Activated T-helper 1 cell treated with Interleukin-2 at 50 U/mL for 16 hours (primary cell): ENCODE results near the gene GYS1.
A peak's percentile ranks its signal among the peaks of the same experiment; 100 is the strongest.
"Not testable (repeated sequence)": the region's sequence is repeated elsewhere in the genome, so short reads cannot be mapped to it uniquely, and the experiment has no call there.

Experiments
- DNase-seq: peaks from one replicate; pipeline ENCODE4 v3.0.0-alpha.2; 2020; ENCODE audit warnings: low read depth

The GYS1 gene

DNA sequence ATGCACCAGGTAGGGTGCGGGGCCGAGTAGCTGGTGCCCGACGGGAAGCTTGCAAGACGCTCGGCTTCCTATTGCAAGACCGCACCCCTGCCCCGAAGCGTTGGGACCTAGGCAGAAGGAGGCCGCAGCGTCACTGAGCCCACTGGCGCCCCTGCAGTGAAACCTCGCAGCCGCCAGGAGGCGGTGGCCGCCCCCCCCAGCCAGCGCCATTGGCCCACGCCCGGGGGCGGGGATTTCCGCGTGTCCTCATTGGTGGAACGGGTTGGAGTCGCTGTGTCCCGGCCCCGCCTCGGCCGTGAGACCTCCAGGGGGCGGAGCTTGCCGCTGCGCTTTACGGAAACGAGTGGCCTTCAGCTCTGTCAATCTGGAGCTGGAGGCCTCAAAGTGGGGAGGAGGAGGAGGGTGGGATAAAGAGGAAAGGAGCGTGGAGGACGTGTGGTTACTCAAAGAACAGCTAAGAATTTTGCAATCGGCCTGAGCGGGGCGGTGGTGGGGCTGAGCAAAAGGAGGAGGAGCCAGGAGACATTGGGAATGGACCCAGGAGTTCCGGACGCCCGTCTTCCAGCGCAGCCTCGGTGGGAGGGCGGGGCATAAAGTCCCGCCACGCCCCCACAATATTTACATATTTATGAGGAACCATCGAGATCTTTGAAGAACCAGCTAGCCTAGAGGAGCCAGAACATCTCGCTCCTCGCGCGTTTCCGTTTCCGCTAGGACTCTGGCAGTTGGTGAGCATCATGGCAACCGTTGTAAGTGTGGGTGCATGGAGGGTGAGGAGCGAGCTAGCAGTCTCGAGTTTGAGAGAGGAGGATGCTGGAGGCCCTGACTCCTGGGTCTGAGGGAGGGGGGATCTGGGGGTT lies at the start of gene GYS1, which contains the start of gene RUVBL2:
Gene GYS1, minus strand, starts transcription at position 135 of the 860 bp plus-strand sequence. CDS start 197 bp downstream, outside the sequence.
Gene RUVBL2, plus strand, starts transcription at position 713 of the 860 bp plus-strand sequence. Its CDS starts 25 bp downstream, at position 738.
- peak; percentile 99 for DNase-seq

GRCh38 chr19:49042666-49043065 lies 49.6 kb upstream of the GYS1 start:
- not testable (repeated sequence) for DNase-seq

- no peak for DNase-seq
These were observed 49.1 kb upstream of the GYS1 start for GRCh38 chr19:49042177-49042576.

DNA sequence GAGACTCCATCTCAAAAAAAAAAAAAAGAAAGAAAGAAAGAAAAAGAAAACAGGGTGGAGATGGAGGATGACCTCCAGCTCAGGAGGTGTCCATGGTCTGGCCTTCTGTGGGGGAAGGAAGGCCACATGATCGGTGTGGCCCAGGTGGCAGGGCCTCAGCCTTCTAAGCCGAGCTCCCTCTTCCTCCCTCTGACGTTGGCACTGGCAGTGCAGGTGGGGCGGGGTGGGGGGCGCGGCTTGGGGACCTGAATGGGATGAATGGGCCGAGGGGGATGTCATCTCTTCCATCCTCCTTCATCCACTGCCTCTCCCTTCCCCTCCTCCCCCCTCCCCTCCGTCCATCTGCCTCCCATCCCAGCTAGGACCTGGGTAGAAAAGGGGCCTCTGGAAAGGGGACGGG lies 46.6 kb upstream of the GYS1 start:
- not testable (repeated sequence) for DNase-seq

DNA sequence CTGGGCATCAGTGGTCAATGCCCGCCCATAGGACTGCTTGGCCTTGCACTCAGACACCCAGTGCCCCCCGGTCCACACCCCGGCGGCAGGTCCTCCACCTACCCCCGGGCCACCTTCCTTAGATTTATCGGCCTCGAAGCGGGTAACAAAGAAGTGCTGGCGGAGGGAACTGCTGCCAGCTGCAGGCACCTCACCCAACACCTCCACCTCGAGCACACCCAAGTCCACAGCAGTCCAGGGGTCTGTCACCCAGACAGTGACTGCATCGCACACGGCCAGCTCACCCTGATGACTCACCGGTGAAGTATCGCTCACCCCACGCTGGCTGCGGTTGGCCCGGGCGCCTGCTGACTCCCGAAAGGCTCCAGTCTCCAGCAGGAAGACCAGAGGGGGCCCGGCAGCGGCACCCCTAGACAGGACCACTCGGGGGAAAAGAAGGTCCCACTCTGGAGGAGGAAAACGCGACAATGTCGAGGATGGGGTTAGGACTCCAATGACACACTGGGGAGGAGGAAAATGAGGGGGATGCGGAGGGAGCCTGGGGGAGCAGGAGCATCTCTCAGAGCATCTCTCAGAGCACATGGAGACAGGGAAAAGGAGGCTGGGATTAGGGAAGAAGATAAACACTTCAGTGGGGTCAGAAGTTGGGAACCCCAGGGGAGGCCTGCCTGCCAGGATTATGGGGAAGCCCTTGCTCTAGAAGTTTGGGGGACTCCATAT lies 45.6 kb upstream of the GYS1 start:
- not testable (repeated sequence) for DNase-seq

DNA sequence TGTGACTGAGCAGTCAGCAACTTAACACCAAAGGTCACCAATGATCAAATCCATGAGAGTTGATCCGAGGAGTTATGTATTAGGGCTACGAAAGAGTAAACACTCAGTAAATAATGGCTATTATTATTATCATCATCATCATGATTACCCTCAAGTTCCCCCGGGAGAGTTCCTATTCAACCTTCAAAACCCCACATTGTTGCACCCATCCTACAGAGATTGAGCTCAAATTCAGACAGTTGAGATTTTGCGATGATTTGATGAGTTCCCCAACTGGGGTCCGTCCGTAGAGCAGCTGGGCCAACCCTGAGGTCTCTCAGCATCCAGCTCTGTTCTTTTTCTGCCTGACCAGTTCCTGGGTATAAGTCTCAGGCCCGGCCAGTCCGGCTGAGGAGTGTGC lies 45.0 kb upstream of the GYS1 start:
- DNase-seq = not testable (repeated sequence)

DNA sequence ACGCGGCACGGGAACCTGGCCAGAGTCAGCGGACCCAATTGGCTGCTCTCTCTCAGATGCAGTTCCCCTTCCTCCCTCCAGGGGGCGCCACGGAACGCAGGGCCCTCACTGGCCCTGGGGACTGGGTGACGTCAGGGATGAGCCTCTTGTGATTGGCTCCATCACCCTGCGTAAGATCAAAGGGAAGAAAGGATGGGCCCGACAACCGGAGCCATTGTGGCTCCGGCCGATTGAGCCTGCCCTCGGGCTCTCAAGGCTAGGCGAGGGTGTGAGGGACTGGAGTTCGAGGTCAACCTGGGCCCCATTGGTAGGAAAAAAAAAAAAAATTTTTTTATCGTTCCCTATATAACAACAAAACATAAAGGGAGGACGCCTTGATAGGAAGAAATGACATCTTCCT lies 43.7 kb upstream of the GYS1 start, which contains the start of gene CGB1:
Gene CGB1, minus strand, starts transcription at position 81 of the 400 bp plus-strand sequence. CDS start 184 bp downstream, outside the sequence.
- peak; percentile 30 for DNase-seq

DNA sequence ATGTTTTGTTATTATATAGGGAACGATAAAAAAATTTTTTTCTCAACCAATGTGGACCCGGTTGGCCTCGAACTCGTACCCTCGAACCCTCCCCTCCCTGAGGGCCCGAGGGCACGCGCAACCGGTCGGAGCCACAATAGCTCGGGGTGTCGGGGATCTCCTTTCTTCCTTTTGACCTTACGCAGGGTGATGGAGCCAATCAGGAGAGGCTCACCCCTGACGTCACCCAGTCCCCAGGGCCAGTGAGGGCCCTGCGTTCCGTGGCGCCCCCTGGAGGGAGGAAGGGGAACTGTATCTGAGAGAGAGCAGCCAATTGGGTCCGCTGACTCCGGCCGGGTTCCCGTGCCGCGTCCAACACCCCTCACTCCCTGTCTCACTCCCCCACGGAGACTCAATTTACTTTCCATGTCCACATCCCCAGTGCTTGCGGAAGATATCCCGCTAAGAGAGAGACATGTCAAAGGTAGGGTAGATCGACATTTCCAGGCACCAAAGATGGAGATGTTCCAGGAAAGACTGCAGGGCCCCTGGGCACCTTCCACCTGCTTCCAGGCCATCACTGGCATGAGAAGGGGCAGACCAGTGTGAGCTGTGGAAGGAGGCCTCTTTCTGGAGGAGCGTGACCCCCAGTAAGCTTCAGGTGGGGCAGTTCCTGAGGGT lies 38.7 kb upstream of the GYS1 start, which contains the start of gene CGB2:
Gene CGB2, plus strand, starts transcription at position 249 of the 660 bp plus-strand sequence. Its CDS starts 206 bp downstream, at position 455.
- peak; percentile 41 for DNase-seq

DNA sequence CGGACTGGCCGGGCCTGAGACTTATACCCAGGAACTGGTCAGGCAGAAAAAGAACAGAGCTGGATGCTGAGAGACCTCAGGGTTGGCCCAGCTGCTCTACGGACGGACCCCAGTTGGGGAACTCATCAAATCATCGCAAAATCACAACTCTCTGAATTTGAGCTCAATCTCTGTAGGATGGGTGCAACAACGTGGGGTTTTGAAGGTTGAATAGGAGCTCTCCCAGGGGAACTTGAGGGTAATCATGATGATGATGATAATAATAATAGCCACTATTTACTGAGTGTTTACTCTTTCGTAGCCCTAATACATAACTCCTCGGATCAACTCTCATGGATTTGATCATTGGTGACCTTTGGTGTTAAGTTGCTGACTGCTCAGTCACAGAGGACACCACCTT lies 37.2 kb upstream of the GYS1 start:
- DNase-seq = not testable (repeated sequence)

GRCh38 chr19:49029749-49030148 lies 36.6 kb upstream of the GYS1 start:
- DNase-seq = not testable (repeated sequence)

GRCh38 chr19:49028686-49029085 lies 35.6 kb upstream of the GYS1 start:
- DNase-seq = not testable (repeated sequence)

GRCh38 chr19:49025599-49025998 lies 32.5 kb upstream of the GYS1 start:
- not testable (repeated sequence) for DNase-seq

- DNase-seq = not testable (repeated sequence)
These were observed 32.0 kb upstream of the GYS1 start for GRCh38 chr19:49025088-49025487.

GRCh38 chr19:49024233-49024632 lies 31.1 kb upstream of the GYS1 start, which contains the start of gene CGB3:
Gene CGB3 (minus strand): TSS chr19:49024333. CDS start chr19:49023971, 362 bp downstream.
- DNase-seq = not testable (repeated sequence)

DNA sequence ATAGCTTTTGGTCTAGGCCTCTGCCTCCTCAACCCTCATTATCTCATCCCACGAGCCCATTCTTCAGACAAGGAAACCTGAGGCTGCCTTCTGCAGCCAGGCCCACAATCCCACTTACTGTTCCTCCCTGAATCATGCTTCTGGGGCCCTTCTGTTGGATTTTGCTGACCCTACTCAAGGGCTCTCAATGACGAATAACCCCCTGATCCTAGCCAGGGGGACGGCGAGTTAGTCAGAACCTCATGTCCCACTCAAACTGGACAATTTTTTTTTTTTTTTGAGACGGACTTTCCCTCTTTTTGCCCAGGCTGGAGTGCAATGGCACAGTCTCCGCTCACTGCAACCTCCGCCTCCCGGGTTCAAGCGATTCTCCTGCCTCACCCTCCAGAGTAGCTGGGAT lies 29.0 kb upstream of the GYS1 start:
- DNase-seq = no peak

DNA sequence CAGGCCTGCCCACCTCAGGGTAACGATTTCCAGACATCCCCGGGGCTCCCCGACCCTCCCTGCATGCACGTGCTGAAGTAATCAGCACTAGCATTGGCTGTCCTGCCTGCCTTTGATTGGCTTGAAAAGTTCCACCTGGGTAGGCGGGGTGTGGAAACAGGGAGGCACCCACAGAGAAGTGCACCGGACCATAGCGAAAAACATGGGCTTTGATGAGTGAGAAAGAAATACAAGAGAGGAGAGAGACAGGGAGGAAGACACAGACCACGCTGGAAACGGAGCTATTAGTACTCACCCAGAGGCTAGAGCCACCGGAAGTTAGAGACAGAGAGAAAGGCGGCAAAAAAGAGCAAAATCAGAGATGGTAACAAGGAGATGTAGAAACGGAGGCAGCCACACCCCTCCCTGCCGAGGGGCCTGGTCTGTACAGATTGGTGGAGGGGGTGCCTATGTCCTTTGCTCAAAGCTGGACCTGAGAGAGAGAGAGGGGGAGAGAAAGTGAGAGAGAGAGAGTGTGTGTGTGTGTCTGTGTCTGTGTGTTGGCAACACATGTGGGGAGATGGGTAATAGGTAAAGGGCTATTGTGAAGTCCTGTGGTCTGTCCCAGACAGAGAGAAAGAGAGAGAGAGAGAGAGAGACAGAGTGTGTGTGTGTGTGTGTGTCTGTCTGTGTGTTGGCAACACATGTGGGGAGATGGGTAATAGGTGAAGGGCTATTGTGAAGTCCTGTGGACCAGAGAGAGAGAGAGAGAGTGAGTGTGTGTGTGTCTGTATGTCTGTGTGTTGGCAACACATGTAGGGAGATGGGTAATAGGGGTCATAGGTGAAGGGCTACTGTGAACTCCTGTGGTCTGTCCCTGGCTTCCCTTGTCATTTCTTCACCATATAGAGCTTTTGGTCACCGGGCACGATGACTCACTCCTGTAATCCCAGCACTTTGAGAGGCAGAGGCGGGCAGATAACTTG lies 28.1 kb upstream of the GYS1 start:
- no peak for DNase-seq

GRCh38 chr19:49020342-49020741 lies 27.2 kb upstream of the GYS1 start:
- no peak for DNase-seq

DNA sequence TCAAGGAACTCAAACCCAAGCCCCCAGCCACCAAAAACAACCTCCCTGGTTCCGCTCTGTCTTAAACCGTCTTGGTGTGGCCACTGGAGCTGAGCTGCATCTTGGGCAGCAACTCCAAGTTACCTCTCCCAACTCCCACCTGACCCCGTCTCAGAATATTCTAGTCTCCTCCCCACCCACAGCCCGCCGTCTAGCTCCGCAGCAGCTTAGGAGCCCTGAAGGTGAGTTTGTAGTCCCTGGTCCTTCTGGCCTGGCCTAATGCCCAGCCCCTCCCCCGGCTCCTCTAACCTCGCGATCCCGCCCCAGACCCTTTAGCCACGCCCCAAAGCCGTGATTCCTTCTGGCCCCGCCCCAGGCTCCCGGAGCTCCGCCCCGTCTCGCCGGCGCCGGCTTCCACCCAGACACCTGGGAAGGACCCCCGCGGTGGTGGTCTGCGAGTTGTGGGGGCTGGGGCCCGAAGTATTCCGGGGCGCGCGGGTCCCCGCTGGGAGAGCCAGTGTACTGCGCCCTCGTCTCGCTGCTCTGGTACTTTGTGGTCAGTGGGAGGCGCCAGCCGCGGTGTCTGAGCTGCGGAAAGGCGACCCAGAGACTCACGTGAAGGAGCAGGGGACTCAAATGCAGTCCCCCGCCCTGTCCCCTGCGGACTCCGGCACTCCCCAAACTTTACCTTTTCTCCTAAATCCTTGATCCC lies 26.3 kb upstream of the GYS1 start:
- DNase-seq = peak; percentile 43

DNA sequence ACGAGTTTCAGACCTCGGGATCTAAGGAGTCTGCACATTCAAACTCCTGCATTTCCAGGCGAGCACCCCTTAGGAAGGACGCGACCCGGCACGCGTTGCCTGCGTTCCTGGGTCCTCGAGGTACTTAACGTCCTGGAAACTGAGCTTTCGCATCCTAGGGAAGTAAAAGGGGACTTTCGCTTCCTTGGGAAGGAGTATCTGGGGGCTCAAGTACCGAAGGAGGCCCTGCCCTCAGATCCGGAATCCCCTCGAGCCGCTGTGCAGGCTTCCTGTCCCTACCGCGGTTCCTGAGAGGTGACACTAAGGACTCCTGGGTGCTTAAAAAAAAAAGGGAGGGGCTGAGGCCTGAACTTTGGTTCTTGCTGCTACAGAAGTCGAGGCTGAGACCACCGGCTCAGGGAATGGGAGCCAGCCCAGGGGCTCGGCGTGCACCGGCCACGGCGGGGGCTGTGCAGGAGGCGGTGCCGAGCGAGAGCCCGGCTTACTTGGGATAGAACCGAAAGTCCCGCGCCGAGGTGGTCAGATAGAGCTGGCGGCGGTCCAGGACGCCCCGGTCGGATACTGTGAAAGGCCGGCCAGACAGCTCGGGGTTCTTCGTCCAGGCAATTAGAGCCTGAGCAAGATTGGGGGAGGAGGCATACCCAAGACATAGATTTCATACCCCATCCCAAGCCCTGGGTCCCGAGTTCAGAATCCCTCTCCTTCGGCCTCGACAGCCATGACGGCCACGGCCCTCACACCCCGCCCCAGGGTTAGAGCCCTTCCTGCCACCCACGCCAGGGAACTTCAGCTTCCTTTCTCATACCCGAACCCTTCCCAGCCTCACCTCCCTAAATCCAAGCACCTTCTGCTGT lies 25.5 kb upstream of the GYS1 start:
- not testable (repeated sequence) for DNase-seq
